Fibroblast of mammary gland (primary cell): Measurements from ENCODE around the gene RGP1.

ENCODE experiments used
- DNase-seq: peaks from one replicate; pipeline ENCODE4 v3.0.0-alpha.2; 2010; ENCODE audit warnings: low read depth
- H3K4me3 ChIP-seq: 2 replicates; pipeline ENCODE4 v1.5.1; 2011; ENCODE audit warnings: low read depth, mild to moderate bottlenecking, low read length, moderate library complexity; ENCODE audit not compliant: control insufficient read depth
- CTCF ChIP-seq: conservative IDR thresholded peaks from 2 replicates; pipeline ENCODE4 v1.5.1; 2011; ENCODE audit warnings: low read depth, low read length, inconsistent platforms; ENCODE audit not compliant: control insufficient read depth, insufficient read depth

Gene RGP1

GRCh38 chr9:35705836-35706430 lies 43.2 kb upstream of the RGP1 start:
- TF ChIP-seq CTCF = no peak
- no peak overlapping the region for H3K4me3 ChIP-seq

DNA sequence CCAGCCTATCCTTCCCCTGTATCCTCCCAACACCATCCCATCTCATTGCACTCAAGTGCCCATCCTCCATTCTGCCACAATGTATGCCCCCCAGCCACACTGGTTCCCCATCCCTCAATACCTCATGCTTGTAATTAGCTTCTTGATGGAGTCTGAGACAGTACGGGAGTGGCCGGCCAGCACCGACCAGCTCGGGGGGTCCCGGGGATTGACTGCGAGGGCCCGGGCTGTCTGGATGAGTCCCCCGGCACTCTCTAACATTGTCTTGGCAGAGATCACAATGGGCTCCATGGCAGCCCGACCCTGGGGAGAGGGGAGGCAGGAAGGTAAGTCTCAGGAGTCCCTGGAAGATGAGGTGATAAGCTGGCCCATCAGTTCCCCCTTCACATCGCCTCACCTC lies 42.1 kb upstream of the RGP1 start:
- no peak overlapping the region for H3K4me3 ChIP-seq
- no peak for DNase-seq
- TF ChIP-seq CTCF = no peak

More at GRCh38 chr9:35705836-35706430, 43.2 kb upstream of the RGP1 start:
- no peak for DNase-seq

- H3K4me3 ChIP-seq = no peak overlapping the region
- DNase-seq = no peak
- TF ChIP-seq CTCF = no peak
Observed at GRCh38 chr9:35708146-35708545, 40.9 kb upstream of the RGP1 start.

- TF ChIP-seq CTCF = no peak
- no peak for DNase-seq
- H3K4me3 ChIP-seq = no peak overlapping the region
Observed at GRCh38 chr9:35710818-35711500, 38.1 kb upstream of the RGP1 start.

DNA sequence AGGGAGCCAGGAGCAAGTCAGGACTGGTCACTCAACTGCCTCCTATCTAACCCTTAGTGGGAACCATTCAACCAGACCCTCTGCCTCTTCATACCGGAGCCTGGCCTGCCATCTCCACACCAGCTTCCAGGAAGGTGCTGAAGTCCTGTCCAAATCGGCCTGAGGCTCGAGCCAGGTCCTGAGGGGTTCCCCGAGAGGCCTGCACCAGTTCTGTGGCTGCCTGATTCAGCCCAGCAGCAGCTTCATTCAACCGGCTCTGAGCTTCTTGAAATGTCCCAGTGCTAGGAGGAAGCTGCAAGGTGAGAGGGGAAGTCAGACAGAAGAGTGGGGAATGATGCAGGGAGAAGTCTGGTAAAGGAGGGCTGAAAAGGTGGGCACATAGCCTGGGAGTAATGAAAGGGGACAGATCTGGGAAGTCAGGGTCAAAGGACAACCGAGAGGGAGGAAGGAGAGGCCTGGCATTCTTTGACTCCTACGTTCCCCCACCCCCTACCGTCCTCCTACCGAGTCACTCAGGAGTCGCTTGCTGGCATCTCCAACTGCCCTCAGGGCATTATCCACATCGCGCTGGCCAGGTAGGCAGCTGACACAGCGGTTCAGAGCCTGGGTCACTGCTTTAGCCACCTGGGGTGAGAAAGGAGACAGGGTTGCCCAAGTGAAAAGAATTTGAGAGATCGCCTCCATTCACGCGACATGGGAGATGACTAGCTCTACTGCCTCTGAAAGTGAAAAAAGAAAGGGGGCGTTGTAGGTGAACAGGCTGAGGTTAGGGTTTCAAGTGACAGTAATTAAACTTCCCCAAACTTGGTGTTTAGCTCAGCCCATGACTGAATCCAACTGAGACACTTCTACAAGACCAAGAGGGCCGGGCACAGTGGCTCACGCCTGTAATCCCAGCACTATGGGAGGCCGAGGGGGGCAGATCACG lies 37.3 kb upstream of the RGP1 start:
- no peak for DNase-seq
- TF ChIP-seq CTCF = no peak
- no peak overlapping the region for H3K4me3 ChIP-seq

GRCh38 chr9:35712762-35713400 lies 36.2 kb upstream of the RGP1 start:
- TF ChIP-seq CTCF = no peak
- no peak for DNase-seq
- no peak overlapping the region for H3K4me3 ChIP-seq
